Cardiac fibroblast (primary cell): Measurements from ENCODE around the gene SETD1B.
A peak's percentile ranks its signal among the peaks of the same experiment; 100 is the strongest.
"Not testable (repeated sequence)": the region's sequence is repeated elsewhere in the genome, so short reads cannot be mapped to it uniquely, and the experiment has no call there.

Source experiments
- DNase-seq, 2 donors: peaks; one replicate each; pipeline versions ENCODE4 v3.0.0 to v3.0.0-alpha.2; 2010; ENCODE audit warnings: low read depth in 2 of 2
- H3K4me3 ChIP-seq, 2 donors: replicated peaks in 1 of 2; 1 replicate in 1 of 2; 2 replicates in 1 of 2; pipeline ENCODE4 v1.5.1; 2011; ENCODE audit warnings: low read depth in 2 of 2, low read length in 2 of 2, mild to moderate bottlenecking in 2 of 2, moderate library complexity in 1 of 2
- TF ChIP-seq, protein P1 (sequence below): IDR thresholded peaks from one replicate; pipeline ENCODE4 v1.5.1; 2011; ENCODE audit warnings: low read depth, mild to moderate bottlenecking, low read length, inconsistent platforms

The SETD1B gene

DNA sequence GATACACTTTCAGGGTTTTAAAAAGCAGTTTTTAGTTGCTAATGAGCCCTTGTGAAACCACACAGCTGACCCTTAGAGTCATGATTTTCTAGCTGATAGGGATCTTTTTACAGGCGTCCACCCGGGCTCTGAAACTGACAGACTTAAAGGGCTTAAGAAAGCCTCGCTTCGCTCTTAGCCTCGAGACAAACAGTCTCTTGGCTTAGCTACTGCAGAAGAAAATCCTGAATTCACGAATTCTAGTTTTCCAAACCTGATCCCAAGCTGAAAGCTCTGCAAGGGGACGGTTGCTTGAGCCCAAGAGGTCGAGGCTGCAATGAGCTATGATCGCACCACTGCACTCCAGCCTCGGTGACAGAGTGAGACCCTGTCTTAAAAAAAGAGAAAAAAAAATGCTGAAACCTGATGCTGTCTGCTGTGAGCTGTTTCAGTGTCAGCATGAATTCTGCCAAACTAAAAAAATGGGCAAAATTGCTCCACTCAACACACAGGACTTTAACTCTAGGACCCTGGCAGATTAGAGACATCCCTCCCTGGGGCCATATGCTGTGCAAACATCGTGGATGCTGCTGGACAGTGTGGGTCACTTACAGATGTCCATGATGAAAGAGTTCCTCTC lies 57.9 kb downstream of the SETD1B start:
- no peak overlapping the region for H3K4me3 ChIP-seq
- TF ChIP-seq, protein P1, sequence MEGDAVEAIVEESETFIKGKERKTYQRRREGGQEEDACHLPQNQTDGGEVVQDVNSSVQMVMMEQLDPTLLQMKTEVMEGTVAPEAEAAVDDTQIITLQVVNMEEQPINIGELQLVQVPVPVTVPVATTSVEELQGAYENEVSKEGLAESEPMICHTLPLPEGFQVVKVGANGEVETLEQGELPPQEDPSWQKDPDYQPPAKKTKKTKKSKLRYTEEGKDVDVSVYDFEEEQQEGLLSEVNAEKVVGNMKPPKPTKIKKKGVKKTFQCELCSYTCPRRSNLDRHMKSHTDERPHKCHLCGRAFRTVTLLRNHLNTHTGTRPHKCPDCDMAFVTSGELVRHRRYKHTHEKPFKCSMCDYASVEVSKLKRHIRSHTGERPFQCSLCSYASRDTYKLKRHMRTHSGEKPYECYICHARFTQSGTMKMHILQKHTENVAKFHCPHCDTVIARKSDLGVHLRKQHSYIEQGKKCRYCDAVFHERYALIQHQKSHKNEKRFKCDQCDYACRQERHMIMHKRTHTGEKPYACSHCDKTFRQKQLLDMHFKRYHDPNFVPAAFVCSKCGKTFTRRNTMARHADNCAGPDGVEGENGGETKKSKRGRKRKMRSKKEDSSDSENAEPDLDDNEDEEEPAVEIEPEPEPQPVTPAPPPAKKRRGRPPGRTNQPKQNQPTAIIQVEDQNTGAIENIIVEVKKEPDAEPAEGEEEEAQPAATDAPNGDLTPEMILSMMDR: no peak
- peak in 1 of 2 donors; percentile 25 for DNase-seq

DNA sequence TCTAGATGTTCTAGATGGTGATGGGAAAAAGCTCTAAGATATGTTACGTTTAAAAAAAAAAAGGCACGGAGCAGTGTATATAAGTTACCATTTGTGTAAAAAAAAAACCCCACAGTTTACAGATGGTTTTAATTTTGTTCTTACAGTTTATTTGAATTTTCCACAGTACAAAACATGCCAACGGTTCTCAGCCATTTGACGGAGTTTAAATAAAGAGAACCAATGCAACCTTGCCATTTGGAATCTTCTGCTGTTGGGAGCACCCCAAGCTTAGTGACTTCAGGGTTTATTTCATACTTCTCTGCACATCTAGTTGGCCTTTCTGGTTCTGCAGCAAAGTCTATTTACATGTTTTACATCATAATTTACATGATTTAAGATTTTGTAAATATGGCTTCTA lies 62.5 kb downstream of the SETD1B start:
- no peak for DNase-seq
- H3K4me3 ChIP-seq: no peak overlapping the region
- TF ChIP-seq, protein P1: no peak

DNA sequence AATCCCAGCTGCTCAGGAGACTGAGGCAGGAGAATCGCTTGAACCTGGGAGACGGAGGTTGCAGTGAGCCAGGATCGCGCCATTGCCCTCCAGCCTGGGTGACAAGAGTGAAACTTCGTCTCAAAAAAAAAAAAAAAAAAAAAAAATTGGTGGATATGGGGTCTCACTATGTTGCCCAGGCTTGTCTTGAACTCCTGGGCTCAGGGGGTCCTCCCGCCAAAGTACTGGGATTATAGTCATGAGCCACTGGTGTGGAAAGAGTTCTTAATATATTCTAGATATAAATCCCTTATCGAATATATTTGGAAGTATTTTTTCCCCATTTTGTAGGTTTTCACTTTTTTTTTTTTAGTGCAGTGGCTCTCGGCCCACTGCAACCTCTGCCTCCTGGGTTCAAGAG lies 65.4 kb downstream of the SETD1B start:
- not testable (repeated sequence) for H3K4me3 ChIP-seq, DNase-seq

DNA sequence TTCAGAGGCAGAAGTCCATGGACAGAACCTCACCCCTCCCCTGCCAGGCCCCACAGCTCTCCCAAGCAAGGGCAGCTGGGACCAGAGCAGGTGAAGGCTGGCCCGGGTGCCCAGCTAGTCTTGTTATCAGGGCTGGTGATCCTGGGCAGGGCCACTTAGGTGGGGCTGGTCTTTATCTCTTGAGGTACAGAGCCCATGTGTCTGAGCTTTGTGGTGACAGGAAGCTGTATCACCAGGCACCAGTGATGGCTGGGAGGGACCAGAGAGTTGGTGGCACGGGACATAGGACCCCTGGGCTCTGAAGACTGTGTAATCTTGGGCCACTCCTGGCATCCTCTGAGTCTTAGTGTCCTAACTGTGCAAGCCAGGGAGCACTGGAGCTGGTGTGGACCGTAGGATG lies 67.7 kb downstream of the SETD1B start:
- TF ChIP-seq, protein P1: no peak
- H3K4me3 ChIP-seq: no peak overlapping the region
- DNase-seq: no peak

DNA sequence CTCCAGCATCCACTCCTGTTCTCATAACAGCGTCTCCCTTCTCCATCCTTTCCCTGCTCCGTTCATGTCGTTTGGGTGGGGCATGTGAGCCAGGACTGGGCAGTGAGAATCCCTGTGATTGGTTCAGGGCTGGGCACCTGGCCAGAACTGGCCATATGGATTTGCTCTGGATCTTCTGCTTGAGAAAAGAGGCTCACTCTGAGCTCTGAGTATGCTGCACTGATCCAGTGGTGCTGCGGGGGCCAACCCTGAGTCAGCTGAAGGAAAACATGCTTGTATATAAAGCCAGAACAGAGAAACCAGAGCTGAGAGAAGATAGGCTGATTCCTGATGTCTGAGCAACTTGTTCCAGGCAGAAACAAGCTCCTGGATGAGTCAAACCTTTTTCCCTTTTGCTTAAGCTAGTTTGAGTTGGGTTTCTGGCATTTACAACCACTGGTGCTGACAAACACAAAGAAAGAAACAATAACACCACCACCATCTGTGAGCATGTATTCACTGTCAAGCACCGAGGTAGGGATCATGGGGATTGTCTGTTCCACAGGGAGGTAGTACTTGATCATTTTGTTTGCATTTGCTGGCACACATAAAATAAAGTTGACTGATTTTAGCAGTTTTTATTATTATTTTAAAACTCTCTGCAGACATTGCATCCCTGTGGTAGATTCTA lies 68.9 kb downstream of the SETD1B start:
- TF ChIP-seq, protein P1: no peak
- peak; percentile 96 for DNase-seq

DNA sequence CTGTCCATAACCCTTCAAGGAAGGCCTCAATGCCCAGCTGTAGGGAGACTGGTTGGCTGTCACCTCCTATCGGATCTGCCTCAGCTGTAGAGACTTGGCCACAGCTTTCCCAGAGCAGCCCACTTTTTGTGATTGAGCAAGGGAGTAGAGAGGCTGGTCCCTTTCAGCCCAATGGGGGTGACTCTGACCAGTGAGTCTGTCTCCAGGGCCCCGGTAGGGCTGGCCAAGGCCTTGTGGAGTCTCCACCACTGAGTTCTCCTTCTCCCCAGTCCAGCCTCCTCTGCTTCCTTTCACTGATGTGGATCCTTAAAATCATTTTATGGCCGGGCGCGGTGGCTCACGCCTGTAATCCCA lies 69.4 kb downstream of the SETD1B start:
- peak in 1 of 2 donors; percentile 62 for DNase-seq
- no peak overlapping the region for H3K4me3 ChIP-seq
- TF ChIP-seq, protein P1: no peak

More for the DNA sequence above, 68.9 kb downstream of the SETD1B start:
- no peak overlapping the region for H3K4me3 ChIP-seq

DNA sequence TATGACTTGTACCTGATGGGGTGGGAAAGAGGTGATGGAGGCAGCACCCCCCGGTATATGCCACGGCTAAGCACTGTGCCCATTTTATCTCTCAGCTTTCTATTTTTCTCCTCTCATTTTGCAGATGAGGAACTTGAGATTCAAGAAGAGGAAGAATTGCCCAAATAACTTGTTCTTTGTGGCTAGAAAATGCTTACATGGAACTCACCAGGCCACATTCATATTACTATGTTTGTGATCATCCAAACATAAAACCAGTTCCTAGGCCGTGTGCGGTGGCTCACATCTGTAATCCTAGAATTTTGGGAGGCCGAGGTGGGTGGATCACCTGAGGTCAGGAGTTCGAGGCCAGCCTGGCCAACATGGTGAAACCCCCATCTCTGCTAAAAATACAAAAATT lies 70.3 kb downstream of the SETD1B start:
- no peak for DNase-seq
- TF ChIP-seq, protein P1: no peak
- no peak overlapping the region for H3K4me3 ChIP-seq
